Hindlimb muscle (tissue), 1 donor: ENCODE results near the gene CFAP46. TPM values are rescaled to one million over a fixed set of nuclear protein-coding genes. Genes with fewer than 3 reads are reported as not detected.
"Not testable (repeated sequence)": the region's sequence is repeated elsewhere in the genome, so short reads cannot be mapped to it uniquely, and the experiment has no call there.

ENCODE experiments used
- DNase-seq: peaks from one replicate; pipeline ENCODE4 v3.0.0-alpha.2; 2013
- polyA plus RNA-seq: library from polyadenylated mRNA; unstranded; fragments of 120-200 nt; gene quantifications from one replicate; pipeline ENCODE4 v1.2.1, GENCODE V29; 2013; ENCODE audit not compliant: insufficient read length

Gene CFAP46
- polyA plus RNA-seq, 1 donor: 0.12 TPM

DNA sequence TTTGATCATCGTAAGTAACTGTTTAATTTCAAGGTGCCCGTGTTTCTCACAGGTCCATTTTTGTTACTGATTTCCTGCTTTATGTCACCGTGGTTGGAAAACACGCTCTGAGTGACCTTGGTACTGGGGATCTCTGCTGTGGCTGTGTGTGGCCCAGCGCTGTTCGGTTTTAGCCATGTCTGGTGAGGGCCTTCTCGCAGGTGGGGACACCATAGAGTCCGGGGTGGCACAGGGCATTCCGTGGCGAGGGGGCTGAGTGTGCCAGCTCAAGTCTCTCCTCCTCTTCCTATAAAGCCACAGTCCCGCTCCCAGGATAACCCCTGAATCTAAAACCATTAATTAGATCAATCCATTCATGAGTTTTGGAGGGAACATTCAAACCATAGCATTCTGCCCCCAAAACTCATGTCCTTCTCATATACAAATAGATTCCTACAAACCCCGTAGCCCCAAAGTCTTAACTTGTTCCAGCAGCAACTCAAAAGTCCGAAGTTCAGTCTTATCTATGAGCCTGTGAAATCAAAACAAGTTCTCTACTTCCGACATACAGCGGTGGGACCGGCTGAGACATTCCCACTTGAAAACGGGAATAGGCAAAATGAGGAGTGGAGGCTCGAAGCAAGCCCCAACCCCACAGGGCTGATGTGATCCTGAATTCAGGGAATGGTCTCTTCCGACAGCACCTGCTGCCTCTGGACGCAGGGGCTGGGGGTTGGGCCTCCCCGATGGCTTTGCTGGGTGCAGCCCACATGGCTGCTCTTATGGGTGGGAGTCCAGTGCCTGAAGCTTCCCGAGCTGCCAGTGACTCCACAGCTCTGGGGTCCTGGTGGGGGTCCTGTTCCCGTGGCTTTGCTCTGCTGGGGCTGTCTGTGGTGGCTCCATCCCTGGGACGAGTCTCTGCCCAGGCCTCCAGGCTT lies 101.4 kb downstream of the CFAP46 start:
- no peak for DNase-seq

DNA sequence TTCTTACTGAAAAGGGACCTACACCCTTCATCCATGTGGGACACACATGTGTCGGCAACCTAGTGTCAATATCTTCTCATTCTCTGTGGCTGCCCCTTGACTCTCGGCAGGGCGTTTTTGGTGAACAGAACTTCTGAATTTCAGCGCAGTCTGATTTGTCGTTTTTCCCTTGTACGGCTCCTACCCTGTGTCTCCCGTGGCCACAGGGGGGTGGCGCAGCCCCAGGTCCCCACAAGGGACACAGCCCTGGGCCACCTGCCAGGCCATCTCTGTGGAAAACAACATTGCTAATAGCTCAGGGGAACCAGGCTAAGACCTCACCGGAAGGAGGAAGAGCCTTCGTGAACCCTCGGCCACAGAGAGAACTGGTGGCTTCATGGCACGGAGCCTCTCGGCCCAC lies 103.3 kb downstream of the CFAP46 start:
- no peak for DNase-seq

DNA sequence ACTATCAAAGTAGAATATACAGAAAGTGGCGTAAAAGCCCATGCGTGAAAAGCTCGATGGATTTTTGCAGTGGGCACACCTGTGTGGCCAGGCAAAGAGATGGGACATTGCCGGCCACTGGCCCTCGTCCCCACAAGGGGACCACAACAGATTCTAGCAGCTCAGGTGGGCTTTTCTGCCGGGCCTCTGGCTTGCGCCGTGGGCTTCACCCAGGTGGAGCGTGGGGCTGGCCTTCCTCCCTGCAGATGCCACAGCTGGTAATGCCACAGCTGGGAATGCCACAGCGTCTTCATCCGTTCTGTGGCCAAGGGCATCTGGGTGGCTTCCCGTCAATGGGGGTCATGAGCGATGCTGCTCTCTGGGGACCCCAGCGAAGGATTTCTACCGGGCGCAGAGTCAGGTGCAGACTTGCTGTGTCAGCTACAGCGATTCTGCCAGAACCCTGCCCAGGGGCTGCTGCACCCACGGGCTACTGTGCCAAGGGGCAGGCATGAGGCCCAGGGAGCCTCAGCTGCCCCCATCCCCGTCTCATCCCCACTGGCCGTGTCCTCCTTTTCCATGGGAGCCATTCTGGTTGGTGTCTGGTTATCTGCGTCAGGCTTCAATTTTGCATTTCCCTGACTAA lies 103.9 kb downstream of the CFAP46 start:
- DNase-seq: no peak

DNA sequence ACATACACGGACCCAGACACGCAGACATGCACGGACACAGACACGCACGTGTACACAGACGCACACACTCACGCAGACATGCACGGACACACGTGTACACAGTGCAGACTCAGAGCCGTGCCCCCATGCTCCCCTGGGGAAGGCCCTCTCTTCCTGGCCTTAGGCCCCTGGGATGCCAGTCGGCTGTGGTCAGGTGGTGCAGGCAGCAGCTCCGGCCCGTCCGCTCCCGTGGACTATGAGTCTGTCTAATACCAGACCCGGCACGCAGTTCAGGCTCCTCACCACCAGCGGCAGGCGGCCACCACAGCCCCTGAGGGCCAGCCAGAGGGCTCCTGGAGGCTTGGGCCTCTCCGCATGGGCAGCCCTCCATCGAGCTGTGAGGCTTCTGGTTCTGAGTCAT lies 104.5 kb downstream of the CFAP46 start:
- DNase-seq: no peak

DNA sequence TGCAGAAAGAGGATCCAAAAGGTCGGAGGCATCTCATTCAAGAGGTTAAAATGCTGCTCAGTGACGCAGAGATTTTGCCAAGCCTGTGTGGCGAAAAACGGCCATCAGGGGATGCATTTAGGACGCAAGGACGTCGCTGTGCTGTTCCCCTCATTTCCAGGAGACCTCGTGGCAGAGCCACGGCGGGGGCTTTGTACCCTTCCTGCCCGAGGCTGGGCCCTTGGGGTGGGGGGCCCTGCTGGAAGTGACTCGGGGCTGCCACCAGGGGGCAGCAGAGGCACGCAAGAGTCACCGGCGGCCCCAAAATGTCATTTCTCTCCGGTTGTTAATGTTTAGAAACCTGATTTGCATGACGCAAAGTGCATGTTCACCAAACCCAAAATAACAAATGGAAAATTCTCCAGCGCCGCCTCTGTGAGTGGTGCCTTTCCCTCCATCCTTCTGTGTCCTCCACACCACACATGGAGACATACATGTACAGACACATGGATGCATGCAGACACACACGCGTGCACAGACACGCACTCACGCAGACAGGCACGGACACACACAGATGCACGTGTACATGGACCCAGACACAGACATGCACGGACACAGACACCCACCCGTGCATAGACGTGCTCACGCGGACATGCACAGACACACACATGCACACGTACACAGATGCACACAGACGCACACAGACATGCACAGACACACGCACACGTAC lies 105.4 kb downstream of the CFAP46 start:
- peak; percentile 34 for DNase-seq

DNA sequence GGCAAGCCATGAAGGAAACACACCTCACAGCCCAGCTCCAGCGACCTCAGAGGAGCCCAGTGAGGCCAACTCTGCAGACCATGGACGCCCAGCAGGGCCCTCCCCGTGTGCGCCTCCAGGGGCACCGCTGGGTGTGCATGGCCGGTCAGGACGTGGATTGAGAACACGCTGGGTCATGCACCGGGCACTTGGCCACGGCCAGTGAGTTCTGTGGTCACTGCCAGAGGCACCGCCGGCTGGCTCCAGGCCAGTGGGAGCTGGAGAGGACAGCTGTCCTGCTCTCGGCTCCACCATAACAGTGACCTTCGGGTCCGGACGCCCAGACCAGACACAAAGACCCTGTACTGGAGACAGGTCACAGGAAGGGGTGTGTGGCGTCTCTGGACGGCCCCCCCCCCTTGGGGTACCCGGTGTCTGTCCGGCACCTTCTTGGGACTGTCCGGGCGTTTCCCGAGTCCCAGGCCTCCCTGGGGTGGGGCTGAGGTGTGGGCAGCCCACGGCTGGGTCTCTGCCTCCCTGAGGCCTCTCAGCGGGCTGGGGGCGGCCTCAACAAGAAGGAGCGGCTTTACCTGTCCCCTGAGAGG lies 106.0 kb downstream of the CFAP46 start:
- peak; percentile 19 for DNase-seq

DNA sequence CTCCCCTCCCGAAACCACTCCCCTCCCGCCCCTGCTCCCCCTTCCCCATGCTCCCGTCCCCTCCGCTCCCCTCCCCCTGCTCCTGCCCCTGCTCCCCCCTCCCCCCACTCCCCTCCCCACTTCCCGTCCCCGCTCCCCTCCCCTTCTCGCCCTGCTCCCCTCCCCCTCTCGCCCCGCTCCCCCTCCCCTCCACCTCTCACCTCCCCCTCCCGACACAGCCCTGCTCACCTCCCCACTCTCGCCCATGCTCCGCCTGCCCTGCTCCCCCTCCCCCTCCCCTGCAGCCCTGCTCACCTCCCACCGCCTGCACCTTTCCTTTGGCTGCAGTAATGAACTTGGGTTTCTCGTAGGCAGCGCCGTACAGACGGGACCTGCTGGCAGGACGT lies 106.5 kb downstream of the CFAP46 start:
- DNase-seq: no peak

DNA sequence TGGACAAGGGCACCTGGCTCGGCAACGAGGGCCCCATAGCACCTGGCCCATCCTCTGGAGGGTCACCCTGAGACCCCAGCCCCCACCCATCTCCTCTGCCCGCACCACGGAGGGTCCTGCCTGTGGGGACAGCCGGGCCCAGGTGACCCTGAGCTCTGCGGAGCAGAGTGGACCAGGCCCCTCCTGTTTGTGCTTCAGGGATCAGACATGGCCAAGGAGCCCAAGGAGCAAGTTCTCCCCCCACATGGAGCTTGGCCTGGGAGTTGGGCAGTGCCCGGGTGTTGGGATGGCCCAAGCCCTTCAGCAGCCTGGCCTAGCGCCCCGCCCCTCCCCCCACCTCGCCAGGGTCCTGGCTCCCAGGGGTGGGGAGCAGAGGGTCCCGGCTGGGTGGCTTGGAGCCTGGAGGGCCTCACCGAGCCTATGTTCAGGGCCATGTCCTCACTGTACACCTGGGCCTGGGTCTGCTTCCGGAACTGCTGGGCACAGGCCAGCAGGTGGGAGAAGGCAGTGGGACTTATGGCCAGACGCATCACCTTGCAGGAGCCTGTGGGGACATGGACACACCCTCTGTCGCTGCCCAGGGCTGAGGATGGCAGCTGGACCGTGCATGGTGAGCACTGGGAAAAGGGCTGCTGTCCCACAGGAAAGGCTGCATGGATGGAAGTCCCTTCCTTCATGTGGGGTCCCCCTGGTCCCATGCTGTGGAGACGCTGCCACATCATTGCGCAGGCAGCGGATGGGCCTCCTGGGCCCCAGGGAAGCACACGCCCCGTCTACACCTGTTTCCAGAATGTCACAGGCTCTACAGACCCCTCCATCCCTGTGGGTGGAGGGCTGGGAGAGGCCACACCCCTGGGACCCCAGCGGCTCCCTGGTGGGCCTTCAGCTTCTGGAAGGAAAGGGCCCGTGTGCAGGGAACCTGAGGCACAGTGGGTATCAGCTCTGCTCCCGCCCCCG lies 107.2 kb downstream of the CFAP46 start:
- no peak for DNase-seq

DNA sequence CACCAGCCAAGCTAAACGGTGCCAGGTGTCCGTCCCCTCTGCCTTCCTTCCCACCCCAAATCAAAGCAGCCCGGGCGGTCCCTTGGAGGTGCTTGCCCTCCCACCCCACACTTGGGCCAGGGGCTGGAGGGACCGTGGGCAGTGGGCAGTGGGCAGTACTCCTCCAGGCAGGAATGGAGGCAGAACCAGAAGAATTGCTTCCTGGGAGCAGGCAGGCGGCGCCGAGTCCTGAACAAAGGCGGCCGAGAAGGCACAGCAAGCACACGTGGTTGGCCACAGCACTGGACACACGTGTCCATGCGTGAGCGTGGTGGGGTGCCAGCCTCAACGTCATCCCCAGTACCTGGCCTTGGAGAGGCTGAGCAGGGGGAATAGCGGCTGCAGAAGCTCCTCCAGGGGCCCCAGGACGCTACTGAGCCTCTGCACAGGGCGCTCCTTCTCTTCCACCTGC lies 108.0 kb downstream of the CFAP46 start:
- no peak for DNase-seq

DNA sequence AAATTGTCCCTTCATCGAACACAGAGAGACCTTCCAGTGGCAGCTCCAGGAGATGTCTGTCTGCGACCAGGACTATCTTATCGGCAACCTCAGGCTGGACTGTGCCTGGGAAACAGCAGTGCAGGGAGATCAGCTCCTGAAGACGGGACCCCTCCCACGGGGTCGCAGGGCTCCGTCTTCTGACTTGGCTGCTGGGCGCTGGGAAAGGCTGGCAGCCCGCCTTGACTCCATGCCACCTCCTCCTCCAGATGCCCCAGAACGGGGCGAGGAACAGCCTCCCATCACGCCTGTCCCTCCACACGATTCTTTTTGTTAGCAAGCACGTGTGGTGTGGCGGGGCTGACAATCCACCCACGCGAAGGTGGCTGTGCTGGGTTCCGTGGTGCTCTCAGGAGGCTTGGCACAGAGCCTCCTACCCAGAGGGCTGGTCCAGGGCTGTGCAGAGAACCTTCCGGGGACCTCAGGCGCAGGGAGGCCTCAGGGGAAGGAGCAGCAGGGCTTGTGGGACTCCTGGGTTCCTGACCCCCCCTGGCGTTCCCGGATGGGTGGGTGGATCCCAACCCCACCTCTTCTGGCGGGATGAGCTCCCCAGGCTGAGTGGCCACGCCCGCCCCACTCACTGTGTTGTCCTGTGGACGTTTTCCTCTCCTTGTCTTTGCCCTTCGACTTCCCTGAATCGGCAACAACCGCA lies 108.8 kb downstream of the CFAP46 start:
- no peak for DNase-seq

DNA sequence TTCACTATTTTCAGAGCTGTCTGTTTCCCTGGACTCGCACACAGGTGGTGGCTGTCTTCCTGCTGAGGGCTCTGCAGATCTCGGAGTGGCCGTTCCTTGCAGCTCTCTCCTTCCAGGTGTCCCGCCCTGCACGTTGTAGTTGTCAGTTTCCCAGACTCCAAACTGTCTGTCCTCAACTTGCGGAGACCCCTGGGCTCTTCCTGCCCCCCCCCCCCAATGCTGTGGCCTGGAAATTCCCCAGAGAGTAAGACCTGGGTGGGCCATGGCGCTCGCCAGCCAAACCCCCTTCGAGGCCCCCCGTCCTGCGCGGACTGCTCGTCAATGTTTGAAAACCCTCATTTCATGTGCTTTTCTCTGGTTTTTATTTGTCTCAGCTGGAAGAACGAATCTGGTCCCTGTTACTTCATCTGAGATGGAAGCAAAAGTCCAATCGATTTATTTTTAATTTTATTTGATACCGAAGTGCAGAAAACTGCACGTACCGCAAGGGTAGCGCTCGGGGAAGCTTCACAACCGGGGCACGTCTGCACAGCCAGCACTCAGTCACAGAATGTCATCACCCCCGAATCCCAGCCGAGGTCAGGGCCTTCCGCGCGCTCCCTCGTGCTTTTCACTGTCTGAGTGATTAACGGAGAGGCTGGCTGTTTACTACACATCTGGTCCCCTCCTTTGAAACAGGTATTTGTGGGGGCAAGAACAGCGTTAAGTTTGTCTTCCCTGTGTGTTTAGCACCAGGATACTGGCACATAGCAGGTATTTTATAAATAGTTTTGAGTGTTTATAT lies 110.0 kb downstream of the CFAP46 start:
- DNase-seq: no peak

DNA sequence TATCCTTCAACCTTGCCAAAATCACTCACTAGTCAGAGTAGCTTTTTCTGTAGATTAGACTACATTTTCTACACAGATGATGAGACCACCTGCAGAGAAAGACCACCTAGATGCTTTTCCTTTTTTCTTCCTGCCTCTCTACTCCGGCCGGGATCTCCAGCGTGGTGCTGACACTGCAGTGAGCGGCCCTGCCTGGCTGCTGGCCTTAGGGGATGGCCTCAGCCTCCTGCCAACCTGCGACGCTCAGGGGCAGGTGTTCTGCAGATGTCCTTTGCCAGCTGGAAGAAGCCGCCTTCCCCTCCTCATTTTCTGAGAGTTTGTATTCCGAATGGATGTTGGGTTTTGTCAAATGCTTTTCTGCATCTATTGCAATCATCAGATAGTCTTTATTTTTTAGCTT lies 113.0 kb downstream of the CFAP46 start:
- DNase-seq: no peak

DNA sequence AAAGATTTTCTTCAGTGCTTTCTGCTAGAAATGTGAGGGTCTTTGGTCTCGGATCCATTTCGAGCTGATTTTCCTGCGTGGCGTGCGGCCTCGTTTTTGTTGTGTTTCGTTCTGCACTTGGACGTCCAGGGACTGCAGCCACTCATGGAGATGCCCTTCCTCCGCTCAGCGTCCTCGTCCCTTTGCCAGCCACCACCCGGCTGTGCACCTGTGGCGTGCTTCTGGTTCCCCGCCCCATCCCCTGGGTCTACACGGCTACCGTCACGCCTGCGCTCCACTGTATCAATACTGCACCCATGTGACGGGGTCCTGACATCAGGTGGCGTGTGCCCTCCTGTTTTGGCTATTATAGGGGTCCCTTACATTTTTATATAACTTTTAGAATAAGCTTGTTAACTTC lies 113.7 kb downstream of the CFAP46 start:
- no peak for DNase-seq

DNA sequence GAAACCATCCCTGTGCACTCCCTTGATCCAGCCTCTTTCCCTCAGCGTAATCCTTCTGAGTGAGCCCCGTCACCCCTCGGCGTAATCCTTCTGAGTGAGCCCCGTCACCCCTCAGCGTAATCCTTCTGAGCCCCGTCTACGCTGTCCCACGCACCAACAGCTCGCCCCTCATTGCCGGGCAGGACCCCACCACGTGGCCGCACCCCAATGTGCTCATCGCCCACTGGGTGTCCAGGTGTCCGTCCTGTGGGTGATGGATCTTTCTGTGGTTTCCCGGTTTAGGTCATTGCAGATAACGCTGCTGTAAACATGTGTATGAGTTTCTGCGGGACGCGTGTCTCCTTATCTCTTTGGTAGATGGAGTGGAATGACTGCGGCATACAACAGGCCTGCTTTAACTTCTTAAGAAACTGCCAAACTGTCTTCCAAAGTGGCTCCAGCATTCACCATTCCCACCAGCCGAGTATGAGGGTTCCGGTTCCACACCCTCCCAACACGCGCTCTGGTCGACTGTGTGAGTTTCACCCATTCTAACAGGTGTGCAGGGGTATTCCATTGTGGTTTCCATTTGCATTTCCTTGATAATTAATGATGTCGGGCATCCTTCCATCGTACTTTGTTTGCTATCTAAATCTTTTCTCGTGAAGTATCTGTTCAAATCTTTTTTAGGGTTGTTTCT lies 114.4 kb downstream of the CFAP46 start:
- DNase-seq: no peak

DNA sequence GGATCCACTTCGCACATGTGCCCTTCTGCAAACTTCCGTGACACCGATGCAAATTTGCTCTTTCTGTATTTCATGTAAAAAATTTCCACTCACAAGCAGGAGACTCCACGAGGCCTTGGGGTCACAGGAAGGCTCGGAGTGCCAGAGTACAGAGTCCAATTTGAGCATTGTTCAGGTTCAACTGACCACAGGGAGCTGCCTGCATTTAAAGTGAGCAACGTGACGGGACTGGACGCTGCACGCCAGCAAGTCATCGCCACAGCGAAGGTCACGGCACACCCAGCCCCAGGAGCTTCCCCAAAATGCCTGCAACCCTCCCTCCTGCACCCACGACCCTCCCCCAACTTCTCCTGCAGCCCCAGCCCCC lies 115.0 kb downstream of the CFAP46 start:
- DNase-seq: no peak

DNA sequence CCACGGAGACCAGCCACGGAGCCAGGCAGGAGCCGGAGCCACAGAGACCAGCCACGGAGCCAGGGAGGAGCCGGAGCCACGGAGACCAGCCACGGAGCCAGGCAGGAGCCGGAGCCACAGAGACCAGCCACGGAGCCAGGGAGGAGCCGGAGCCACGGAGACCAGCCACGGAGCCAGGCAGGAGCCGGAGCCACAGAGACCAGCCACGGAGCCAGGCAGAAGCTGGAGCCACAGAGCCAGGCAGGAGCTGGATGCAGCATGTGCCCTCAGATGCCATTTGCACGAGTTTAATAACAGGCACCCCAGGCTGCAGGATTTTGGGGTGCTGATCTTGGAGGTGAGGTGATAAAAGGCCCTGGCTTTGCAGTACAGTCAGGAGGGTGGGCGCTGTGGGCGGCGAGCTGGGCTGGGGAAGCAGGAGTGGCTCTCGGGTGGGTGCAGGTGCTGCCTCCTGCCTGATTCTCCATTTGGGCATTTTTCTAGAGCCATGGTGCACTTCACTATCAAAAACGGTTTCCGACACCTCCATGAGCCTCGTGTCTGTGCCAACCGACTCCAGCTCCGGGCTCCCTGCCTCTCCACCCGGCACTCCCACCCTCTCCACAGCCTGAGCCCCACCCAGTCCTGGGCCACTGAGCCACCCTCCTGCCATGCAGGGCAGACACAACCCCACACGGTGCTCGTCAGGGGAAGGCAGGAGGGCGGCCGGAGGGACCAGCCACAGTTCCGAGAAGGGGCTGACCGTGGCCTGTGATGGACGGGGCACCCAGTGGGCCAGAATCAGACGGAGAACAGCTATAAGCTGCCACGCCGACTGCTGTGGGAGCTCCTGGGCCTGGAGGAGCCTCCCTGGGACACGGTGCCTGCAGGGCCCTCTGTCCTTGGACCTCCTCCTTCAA lies 115.6 kb downstream of the CFAP46 start:
- DNase-seq: no peak

DNA sequence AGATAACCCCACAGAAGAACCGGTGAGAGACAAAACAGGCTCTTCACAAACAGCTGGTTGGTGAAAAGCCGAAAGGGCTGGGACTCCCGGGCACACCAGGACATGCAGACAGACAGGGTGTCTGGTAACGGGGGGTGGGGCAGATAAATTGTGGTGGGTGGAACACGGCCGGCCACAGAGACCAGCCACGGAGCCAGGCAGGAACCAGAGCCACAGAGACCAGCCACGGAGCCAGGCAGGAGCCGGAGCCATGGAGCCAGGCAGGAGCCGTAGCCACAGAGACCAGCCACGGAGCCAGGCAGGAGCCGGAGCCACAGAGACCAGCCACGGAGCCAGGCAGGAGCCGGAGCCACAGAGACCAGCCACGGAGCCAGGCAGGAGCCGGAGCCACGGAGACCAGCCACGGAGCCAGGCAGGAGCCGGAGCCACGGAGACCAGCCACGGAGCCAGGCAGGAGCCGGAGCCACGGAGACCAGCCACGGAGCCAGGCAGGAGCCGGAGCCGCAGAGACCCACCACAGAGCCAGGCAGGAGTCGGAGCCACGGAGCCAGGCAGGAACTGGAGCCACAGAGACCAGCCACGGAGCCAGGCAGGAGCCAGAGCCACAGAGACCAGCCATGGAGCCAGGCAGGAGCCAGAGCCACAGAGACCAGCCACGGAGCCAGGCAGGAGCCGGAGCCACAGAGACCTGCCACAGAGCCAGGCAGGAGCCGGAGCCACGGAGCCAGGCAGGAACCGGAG lies 116.4 kb downstream of the CFAP46 start:
- DNase-seq: not testable (repeated sequence)

DNA sequence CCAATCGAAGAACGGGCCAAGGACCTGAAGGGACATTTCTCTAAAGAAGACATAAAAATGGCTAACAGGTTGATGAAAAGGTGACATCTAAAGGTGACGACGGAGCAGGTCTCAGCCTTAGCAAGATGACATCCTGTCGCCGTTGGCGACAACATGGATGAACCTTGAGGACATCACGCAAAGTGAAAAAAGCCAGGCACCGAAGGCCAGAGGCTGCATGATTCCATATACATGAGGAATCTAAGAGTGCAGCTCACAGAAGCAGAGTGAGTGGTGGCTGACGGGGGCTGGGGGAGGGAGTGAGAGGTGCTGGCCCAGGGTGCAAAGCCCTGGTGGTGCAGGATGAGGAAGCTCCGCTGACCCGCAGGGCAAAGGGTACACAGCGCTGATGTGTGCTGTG lies 122.3 kb downstream of the CFAP46 start:
- DNase-seq: no peak
